Upper lobe of right lung (tissue), 1 donor: Measurements from ENCODE around the gene SLC9A8. TPM values are rescaled to one million over a fixed set of nuclear protein-coding genes. Genes with fewer than 3 reads are reported as not detected.

Source experiments
- ATAC-seq: fragments of 200-7000 bp; cut with Tn5 transposase; one replicate; pipeline ENCODE4 v1.9.1; 2020; ENCODE audit warnings: mild to moderate bottlenecking, moderate library complexity
- DNase-seq: peaks from one replicate; pipeline ENCODE4 v3.0.0-alpha.2; 2020
- H3K27ac ChIP-seq: fragments of 200-600 bp; one replicate; pipeline ENCODE4 v1.8.0; 2022
- H3K27me3 ChIP-seq: fragments of 200-600 bp; one replicate; pipeline ENCODE4 v1.8.0; 2022; ENCODE audit warnings: mild to moderate bottlenecking
- H3K36me3 ChIP-seq: fragments of 200-600 bp; one replicate; pipeline ENCODE4 v1.8.0; 2022
- H3K4me1 ChIP-seq: fragments of 200-600 bp; one replicate; pipeline ENCODE4 v1.8.0; 2022
- H3K4me3 ChIP-seq: fragments of 200-600 bp; one replicate; pipeline ENCODE4 v1.8.0; 2022; ENCODE audit warnings: mild to moderate bottlenecking
- H3K9me3 ChIP-seq: fragments of 200-600 bp; one replicate; pipeline ENCODE4 v1.8.0; 2022
- intact Hi-C: fragments of 100-400 bp; cut with DNase I; formaldehyde crosslinking; loops from one replicate; pipeline ENCODE4 v1.11.0; 2022
- total RNA-seq: library from RNA; stranded (reverse); fragmentation: NEBNext Ultra II Directional; extraction: Animal tissue kit (Norgen Biotek cat#: 25700); gene quantifications from one replicate; pipeline ENCODE4 v1.2.1, GENCODE V29; 2021
- TF ChIP-seq, protein P1 (sequence below): fragments of 200-600 bp; IDR thresholded peaks from one replicate; pipeline ENCODE4 v1.8.0; 2022; ENCODE audit warnings: antibody characterized with exemption
- donor health status: DM: no; HTN: yes; CAD: no; lungs with severe emphysema.

The SLC9A8 gene
- total RNA-seq, 1 donor from 2014 or later = 15.0 TPM

DNA sequence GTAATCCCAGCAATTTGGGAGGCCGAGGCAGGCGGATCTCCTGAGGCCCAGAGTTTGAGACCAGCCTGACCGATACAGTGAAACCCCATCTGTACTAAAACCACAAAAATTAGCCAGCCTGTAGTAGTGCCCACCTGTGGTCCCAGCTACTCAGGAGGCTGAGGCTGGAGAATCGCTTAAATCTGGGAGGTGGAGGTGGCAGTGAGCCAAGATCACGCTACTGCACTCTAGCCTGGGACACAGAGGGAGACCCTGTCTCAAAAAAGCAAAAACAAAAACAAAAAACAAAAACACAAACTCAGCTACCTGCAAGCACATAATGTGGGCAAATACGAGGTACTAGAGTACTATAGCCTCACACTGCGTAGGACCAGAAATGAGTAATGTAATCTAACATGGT is 106.4 kb downstream of the SLC9A8 start:
- Histone ChIP-seq H3K9me3 (no peaks in the 10 kb centered on the region), H3K4me1 (peaks cover 10% of the 10 kb centered on the region), H3K27ac (no peak overlapping the region), H3K4me3 (no peak overlapping the region), H3K27me3 (no peaks in the 10 kb centered on the region), H3K36me3 (no peaks in the 10 kb centered on the region)
- ATAC-seq (no peak), DNase-seq (peak; percentile 10)
- intact Hi-C loops = no loop called here
- TF ChIP-seq, protein P1, sequence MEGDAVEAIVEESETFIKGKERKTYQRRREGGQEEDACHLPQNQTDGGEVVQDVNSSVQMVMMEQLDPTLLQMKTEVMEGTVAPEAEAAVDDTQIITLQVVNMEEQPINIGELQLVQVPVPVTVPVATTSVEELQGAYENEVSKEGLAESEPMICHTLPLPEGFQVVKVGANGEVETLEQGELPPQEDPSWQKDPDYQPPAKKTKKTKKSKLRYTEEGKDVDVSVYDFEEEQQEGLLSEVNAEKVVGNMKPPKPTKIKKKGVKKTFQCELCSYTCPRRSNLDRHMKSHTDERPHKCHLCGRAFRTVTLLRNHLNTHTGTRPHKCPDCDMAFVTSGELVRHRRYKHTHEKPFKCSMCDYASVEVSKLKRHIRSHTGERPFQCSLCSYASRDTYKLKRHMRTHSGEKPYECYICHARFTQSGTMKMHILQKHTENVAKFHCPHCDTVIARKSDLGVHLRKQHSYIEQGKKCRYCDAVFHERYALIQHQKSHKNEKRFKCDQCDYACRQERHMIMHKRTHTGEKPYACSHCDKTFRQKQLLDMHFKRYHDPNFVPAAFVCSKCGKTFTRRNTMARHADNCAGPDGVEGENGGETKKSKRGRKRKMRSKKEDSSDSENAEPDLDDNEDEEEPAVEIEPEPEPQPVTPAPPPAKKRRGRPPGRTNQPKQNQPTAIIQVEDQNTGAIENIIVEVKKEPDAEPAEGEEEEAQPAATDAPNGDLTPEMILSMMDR = no peak

DNA sequence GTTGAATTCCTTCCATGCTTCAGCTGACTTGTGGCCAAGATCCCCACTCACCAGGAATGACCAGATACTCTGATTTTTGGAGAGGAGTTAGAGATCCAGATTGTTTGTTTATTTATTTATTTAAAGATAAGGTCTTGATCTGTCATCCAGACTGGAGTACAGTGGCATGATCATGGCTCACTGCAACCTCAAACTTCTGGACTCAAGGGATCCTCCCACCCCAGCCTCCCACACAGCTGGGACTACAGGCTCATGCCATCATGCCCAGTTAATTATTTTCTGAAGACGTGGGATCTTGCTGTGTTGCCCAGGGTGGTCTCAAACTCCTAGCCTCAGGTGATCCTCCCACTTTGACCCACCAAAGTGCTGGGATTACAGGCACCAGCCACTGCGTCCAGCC is 106.8 kb downstream of the SLC9A8 start:
- Histone ChIP-seq H3K9me3 (no peaks in the 10 kb centered on the region), H3K27ac (no peak overlapping the region), H3K36me3 (no peaks in the 10 kb centered on the region), H3K27me3 (no peaks in the 10 kb centered on the region), H3K4me1 (peaks cover 6% of the 10 kb centered on the region), H3K4me3 (no peak overlapping the region)
- TF ChIP-seq, protein P1 = no peak
- ATAC-seq (no peak), DNase-seq (no peak)
- intact Hi-C loops = no loop called here

DNA sequence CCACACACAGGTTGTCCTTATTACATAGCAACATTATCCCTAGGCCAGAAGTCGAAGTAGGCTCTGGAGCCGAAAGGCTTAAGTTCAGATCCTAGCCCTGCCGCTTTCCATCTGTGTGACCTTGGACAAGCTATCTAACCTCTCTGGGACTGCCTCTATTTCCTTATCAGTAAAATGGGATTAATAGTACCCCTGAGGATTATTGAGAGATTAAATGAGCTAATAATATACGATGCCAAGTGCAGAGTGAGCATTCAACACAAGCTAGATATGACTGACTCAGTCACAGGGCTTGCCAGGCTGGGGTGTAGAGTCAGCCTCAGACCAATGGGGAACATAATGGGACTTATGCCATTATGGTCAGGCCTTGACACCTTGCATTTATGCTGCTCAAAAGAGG is 111.6 kb downstream of the SLC9A8 start:
- Histone ChIP-seq H3K27me3 (no peaks in the 10 kb centered on the region), H3K36me3 (no peaks in the 10 kb centered on the region), H3K9me3 (no peaks in the 10 kb centered on the region), H3K4me3 (no peak overlapping the region), H3K4me1 (peaks cover 4% of the 10 kb centered on the region), H3K27ac (no peak overlapping the region)
- TF ChIP-seq, protein P1 = no peak
- no peak for ATAC-seq
- no peak for DNase-seq
- intact Hi-C loops = no loop called here

DNA sequence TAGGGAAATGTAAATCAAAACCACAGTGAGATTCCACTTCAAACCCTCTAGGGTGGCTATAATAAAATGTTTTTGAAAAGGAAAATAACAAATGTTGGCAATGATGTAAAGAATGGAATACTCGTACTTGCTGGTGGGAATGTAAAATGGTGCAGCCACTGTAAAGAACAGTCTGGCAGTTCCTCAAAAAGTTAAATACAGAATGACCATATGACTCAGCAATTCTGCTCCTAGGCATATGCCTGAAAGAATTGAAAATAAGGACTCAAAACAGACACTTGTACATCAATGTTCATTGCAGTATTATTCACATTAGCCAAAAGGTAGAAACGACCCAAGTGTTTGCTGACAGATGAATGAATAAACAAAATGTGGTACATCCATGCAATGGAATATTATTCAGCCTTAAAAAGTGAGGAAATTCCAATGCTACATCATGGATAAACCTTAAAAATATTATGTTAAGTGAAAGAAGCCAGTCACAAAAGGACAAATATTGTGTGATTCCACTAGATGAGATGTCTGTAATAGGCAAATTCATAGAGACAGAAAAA is 113.3 kb downstream of the SLC9A8 start:
- intact Hi-C loops = no loop called here
- Histone ChIP-seq H3K27me3 (no peaks in the 10 kb centered on the region), H3K9me3 (no peaks in the 10 kb centered on the region), H3K4me1 (peaks cover 4% of the 10 kb centered on the region), H3K27ac (no peak overlapping the region), H3K4me3 (no peak overlapping the region), H3K36me3 (no peaks in the 10 kb centered on the region)
- no peak for ATAC-seq
- TF ChIP-seq, protein P1 = no peak
- DNase-seq = no peak

DNA sequence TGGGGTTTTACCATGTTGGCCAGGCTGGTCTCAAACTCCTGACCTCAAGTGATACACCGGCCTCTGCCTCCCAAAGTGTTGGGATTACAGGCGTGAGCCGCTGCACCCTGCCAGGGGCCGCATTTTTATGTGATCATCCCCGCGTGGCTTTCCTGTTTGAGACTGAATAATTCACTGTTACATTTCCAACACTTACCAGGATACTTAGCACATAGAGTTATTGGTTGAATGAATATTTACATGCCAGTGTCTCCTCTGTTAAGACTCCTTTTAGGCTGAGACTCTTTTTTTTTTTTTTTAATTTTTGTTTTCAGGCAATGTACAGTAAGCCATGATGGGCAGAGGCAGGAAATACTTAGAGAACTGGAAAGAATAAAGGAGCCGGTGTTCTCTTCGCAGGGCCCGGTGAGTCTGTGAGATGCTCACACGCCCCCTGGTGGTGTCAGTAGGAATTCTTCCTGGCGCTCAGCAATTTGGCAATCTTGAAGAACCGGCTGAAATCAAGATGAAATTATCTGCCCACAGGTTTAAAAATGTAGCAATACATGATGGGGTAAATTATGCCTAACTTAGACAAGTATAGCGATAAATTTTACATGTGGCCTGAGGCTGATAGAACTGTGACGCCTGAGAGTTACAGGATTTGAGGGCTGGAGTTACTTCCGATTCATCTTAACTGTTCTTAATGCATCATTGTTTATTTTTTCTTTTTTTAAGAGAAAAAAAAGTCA is 115.9 kb downstream of the SLC9A8 start:
- H3K4me1 ChIP-seq = peaks cover 4% of the 10 kb centered on the region
- H3K27ac ChIP-seq = no peak overlapping the region
- H3K4me3 ChIP-seq = no peak overlapping the region
- H3K27me3 ChIP-seq = no peaks in the 10 kb centered on the region
- DNase-seq = peak; percentile 83
- intact Hi-C loops = no loop called here
- H3K36me3 ChIP-seq = no peaks in the 10 kb centered on the region
- TF ChIP-seq, protein P1 = peak; percentile 95
- H3K9me3 ChIP-seq = no peaks in the 10 kb centered on the region
- peak; percentile 99 for ATAC-seq
